ENCODE results near the gene TIE1. TPM values are rescaled to one million over a fixed set of nuclear protein-coding genes. Genes with fewer than 3 reads are reported as not detected.
A peak's percentile ranks its signal among the peaks of the same experiment; 100 is the strongest.

The TIE1 gene
- total and polyA plus RNA-seq, 2 of the 13 experiments (the other 11 are each of a cell fraction or from before 2014, with no cell fraction given), result 0.58 to 0.84 TPM

DNA sequence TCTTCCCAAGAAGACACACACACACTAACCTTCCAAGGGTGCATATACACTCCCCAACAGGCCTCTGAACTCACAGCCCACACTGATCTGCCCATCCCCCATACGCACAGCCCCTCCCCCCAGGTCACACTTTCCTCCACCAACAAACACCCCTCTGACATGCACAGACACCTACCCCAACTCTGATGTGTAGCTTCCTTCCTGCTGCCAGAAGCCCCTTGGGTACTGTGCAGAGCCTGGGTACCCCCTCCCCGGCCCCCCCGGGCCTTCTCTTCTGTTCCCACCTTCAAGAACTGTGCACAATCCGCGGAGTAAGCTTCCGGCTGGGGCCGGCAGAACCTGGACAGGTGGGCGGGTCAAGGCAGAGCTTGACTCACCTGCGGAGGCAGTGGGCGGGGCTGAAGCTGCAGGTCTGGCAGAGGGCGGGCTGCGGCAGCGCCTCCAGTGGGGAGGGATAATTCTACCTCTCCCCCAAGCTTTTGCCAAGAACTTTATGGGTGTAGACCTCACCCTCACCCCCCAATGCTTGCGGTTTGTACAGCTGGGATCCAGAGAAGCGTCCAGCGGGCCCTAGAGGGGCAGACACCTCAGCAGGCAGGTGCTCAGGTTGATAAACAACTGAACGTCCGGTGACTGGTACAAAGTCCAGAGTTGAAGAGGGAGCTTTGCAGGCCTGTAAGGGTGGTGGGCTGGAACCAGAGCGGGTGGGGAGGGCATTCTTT is 15.4 kb upstream of the TIE1 start, which contains the start of gene C1orf210 (continued):
- TF ChIP-seq, protein P1, sequence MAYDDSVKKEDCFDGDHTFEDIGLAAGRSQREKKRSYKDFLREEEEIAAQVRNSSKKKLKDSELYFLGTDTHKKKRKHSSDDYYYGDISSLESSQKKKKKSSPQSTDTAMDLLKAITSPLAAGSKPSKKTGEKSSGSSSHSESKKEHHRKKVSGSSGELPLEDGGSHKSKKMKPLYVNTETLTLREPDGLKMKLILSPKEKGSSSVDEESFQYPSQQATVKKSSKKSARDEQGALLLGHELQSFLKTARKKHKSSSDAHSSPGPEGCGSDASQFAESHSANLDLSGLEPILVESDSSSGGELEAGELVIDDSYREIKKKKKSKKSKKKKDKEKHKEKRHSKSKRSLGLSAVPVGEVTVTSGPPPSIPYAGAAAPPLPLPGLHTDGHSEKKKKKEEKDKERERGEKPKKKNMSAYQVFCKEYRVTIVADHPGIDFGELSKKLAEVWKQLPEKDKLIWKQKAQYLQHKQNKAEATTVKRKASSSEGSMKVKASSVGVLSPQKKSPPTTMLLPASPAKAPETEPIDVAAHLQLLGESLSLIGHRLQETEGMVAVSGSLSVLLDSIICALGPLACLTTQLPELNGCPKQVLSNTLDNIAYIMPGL (CRISPR knock-in tag; IDR thresholded peaks at IDR 0.05; ENCODE audit: borderline replicate concordance in 1 of 2, low read depth in 1 of 2), result peak in 1 of 2 experiments; percentile 54; a peak in 1 of 4 replicates
- TF ChIP-seq PHF5A (CRISPR knock-in tag; IDR thresholded peaks at IDR 0.05; ENCODE audit: low read depth, unreplicated experiment), result no peak
- no peak for TF ChIP-seq EEA1 (CRISPR knock-in tag; IDR thresholded peaks at IDR 0.05; ENCODE audit: borderline replicate concordance)
- TF ChIP-seq, protein P2, sequence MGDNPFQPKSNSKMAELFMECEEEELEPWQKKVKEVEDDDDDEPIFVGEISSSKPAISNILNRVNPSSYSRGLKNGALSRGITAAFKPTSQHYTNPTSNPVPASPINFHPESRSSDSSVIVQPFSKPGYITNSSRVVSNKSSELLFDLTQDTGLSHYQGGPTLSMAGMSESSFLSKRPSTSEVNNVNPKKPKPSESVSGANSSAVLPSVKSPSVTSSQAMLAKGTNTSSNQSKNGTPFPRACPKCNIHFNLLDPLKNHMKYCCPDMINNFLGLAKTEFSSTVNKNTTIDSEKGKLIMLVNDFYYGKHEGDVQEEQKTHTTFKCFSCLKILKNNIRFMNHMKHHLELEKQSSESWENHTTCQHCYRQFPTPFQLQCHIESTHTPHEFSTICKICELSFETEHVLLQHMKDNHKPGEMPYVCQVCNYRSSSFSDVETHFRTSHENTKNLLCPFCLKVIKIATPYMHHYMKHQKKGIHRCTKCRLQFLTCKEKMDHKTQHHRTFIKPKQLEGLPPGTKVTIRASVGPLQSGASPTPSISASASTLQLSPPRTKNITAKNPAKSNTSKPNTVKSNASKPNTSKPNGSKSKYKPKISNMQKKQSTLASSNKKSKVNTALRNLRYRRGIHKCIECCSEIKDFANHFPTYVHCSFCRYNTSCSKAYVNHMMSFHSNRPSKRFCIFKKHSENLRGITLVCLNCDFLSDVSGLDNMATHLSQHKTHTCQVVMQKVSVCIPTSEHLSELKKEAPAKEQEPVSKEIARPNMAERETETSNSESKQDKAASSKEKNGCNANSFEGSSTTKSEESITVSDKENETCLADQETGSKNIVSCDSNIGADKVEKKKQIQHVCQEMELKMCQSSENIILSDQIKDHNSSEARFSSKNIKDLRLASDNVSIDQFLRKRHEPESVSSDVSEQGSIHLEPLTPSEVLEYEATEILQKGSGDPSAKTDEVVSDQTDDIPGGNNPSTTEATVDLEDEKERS (CRISPR knock-in tag; IDR thresholded peaks at IDR 0.05), result no peak
- TF ChIP-seq FOXM1 (CRISPR knock-in tag; IDR thresholded peaks at IDR 0.05), result no peak
- TF ChIP-seq, protein P3, sequence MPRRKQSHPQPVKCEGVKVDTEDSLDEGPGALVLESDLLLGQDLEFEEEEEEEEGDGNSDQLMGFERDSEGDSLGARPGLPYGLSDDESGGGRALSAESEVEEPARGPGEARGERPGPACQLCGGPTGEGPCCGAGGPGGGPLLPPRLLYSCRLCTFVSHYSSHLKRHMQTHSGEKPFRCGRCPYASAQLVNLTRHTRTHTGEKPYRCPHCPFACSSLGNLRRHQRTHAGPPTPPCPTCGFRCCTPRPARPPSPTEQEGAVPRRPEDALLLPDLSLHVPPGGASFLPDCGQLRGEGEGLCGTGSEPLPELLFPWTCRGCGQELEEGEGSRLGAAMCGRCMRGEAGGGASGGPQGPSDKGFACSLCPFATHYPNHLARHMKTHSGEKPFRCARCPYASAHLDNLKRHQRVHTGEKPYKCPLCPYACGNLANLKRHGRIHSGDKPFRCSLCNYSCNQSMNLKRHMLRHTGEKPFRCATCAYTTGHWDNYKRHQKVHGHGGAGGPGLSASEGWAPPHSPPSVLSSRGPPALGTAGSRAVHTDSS (CRISPR knock-in tag; conservative IDR thresholded peaks at IDR 0.05), result no peak
- no peak for TF ChIP-seq IKZF4 (CRISPR knock-in tag; IDR thresholded peaks at IDR 0.05; ENCODE audit: borderline replicate concordance, low read depth, not compliant biosample characterization)
- TF ChIP-seq ZNF598 (CRISPR knock-in tag; IDR thresholded peaks at IDR 0.05; ENCODE audit: borderline replicate concordance), result 0 out of 2 replicates have a peak, but pooled peaks have one; percentile 26
- TF ChIP-seq PHF20 (CRISPR knock-in tag; IDR thresholded peaks at IDR 0.05), result no peak
- TF ChIP-seq YEATS4 (CRISPR knock-in tag; IDR thresholded peaks at IDR 0.05; ENCODE audit: borderline replicate concordance), result no peak
- no peak for TF ChIP-seq ZNF878 (CRISPR knock-in tag; IDR thresholded peaks at IDR 0.05)
- TF ChIP-seq, protein P4, sequence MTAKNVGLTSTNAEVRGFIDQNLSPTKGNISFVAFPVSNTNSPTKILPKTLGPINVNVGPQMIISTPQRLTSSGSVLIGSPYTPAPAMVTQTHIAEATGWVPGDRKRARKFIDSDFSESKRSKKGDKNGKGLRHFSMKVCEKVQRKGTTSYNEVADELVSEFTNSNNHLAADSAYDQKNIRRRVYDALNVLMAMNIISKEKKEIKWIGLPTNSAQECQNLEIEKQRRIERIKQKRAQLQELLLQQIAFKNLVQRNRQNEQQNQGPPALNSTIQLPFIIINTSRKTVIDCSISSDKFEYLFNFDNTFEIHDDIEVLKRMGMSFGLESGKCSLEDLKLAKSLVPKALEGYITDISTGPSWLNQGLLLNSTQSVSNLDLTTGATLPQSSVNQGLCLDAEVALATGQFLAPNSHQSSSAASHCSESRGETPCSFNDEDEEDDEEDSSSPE (CRISPR knock-in tag; IDR thresholded peaks at IDR 0.05), result no peak
- TF ChIP-seq TGIF2 (CRISPR knock-in tag; IDR thresholded peaks at IDR 0.05), result no peak
- TF ChIP-seq ZNF10 (CRISPR knock-in tag; IDR thresholded peaks at IDR 0.05; ENCODE audit: borderline replicate concordance, low read depth), result no peak
- TF ChIP-seq RARA (CRISPR knock-in tag; IDR thresholded peaks at IDR 0.05), result peak; percentile 52; the same call in 1 of the 2 replicates
- peak; percentile 39 for TF ChIP-seq HNRNPLL (IDR thresholded peaks at IDR 0.05; ENCODE audit: low read depth, low read length, poor library complexity, severe bottlenecking)
- no peak; the same call in 1 of the 2 replicates for TF ChIP-seq ZNF350 (CRISPR knock-in tag; IDR thresholded peaks at IDR 0.05; ENCODE audit: borderline replicate concordance, low read depth)
- TF ChIP-seq, protein P5, sequence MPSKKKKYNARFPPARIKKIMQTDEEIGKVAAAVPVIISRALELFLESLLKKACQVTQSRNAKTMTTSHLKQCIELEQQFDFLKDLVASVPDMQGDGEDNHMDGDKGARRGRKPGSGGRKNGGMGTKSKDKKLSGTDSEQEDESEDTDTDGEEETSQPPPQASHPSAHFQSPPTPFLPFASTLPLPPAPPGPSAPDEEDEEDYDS (CRISPR knock-in tag; IDR thresholded peaks at IDR 0.05), result 0 out of 2 replicates have a peak, but pooled peaks have one; percentile 9

Data from HepG2 (cell line).